LNCAP (cell line): ENCODE results near the gene TRMT61B.

Experiments used
- CTCF ChIP-seq: fragments of 450-650 bp; IDR thresholded peaks from 2 replicates; pipeline ENCODE4 v1.5.1; 2017; ENCODE audit warnings: mild to moderate bottlenecking

TRMT61B gene

GRCh38 chr2:28824207-28824606 is 45.9 kb downstream of the TRMT61B start:
- TF ChIP-seq CTCF, result no peak

GRCh38 chr2:28822036-28822435 is 48.1 kb downstream of the TRMT61B start:
- no peak for TF ChIP-seq CTCF

- peak; percentile 66 for TF ChIP-seq CTCF
Measured at GRCh38 chr2:28821295-28821958, 48.7 kb downstream of the TRMT61B start.

- TF ChIP-seq CTCF, result no peak
Measured at GRCh38 chr2:28818053-28818452, 52.1 kb downstream of the TRMT61B start.

GRCh38 chr2:28810384-28811285 is 59.5 kb downstream of the TRMT61B start, which contains the start of gene SPDYA:
Gene SPDYA, plus strand, starts transcription at chr2:28810834. Its CDS starts 5,181 bp downstream, at chr2:28816015.
- no peak for TF ChIP-seq CTCF

GRCh38 chr2:28809927-28810326 is 60.2 kb downstream of the TRMT61B start:
- no peak for TF ChIP-seq CTCF

GRCh38 chr2:28802975-28803429 is 67.1 kb downstream of the TRMT61B start:
- TF ChIP-seq CTCF, result no peak
